NCI-H2196 (cell line): ENCODE measurements around the gene TSHZ3.

Source experiments
- DNase-seq: peaks from one replicate; lab custom pipeline; 2025; ENCODE audit not compliant: unreplicated experiment; lab: John Stamatoyannopoulos, UW

The TSHZ3 gene

DNA sequence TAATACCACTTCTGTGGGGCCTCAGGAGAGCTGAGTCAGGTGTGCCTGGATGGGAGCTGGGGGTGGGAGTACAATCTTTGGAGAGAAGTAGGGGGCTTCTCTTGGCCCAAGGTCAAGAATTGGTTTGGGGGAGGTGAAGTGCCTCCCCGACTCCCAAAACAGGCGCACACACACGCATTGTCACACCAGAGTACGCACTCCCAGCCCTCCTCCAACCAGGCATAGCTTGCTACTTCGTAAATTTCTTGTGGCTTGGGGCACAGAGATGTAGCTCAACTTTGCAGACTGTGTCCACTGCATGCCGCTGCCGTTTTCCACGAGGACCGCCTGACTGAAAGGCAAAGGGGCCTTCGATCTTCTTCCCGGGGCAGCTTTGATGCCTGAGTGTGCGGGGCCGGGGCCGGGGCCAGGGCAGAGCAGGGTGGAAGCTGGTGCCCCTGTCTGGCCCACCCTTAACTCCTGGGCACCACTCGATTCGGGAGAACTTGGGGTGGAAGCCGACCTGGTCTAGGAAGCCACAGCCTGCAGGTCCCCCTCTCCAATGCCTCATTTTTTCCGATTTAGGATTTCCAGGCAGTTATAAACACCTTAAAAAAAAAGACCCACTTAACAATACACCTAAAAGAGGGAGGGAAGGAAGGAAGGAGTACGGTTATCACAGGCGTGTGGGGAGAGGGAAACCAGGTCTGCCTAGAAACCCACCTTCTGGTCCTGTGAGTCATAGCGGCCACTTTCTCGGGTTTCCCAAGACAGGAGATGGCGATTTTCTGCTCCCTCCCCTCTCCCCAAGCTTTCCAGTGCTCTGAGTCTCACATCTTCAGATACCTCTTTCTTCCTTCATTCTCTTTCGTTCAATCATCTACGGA is 5.8 kb upstream of the TSHZ3 start:
- no peak for DNase-seq

DNA sequence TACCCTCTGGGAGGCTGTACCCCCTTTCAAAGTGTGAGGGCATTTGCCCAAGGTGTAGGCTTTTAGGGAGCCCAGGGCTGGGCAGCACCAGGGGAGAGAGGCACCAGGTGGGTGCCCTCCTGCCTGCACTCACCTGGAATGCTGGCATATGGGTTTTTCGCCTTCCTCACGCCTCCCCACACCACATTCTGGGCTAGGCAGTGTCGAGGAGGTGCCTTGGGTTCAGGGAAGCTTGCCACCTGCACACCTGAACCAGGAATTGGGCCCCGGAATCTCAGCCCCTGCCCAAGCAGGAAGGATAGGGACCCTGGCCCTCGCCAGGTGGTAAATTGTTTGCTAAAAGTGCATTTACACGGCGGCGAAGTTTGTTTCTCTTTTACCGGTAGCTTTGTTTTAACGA is 5.1 kb upstream of the TSHZ3 start:
- no peak for DNase-seq

DNA sequence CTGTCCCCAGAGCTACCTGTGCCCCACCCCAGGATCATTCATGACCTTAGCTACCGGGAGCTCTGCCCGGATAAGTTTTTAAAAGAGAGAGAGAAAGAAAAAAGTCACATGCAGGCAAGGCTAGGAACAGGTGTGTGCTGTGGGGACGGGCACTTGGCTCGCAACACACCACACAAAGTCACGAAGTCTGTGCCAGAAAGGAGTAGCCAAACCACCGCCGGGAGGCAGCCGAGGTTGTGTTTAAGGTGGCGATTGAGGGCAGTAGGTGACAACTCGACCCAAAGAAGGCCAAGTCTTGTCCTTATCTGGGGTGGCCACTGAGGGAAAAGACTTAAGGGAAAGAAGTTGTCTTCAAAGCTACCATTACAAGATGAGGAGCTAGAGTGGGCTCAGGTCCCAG is 4.6 kb upstream of the TSHZ3 start:
- no peak for DNase-seq

GRCh38 chr19:31352782-31353651 is 3.8 kb upstream of the TSHZ3 start:
- DNase-seq = no peak

- no peak for DNase-seq
Measured at GRCh38 chr19:31352296-31352781, 3.1 kb upstream of the TSHZ3 start.

GRCh38 chr19:31351855-31352195 is 2.6 kb upstream of the TSHZ3 start:
- no peak for DNase-seq

DNA sequence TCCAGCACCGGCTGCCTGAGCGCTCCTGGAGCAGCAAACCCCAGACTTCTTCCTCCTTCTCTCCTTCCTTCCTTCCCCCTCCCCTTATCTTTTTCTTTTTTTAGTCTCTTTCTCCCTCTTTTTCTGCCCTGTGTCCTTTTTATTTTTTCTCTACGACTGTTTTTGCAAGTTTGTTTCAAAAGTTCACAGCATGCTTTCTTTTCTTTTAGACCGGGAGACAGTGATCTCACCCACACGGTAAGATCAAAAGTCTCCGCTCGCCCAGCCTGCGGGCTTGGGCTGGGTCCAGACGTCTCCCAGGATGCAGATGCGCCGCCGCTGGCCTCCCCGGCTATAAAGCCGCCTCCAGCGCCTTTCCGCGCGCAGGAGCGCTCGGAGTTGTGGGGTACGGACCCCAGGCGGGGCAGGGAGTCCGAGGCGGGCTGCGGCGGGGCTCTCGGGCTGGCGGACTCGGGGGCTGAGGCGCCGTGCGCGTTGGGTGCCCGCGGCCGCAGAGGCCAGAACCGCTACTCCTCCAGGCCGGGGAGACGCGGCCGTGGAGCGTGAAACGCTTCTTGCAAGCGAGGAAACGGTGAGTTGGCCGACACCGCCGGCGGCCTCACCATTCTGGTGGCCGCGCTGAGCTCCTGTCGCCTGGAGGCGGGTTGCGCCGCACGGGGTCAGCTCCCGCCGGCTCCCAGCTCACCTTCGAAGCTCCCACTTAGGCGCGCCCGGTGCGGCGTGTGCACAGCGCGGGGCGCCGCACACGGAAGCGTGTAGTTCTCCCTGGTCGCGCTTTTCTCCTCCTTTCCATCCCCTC is 2.0 kb upstream of the TSHZ3 start:
- DNase-seq = no peak

DNA sequence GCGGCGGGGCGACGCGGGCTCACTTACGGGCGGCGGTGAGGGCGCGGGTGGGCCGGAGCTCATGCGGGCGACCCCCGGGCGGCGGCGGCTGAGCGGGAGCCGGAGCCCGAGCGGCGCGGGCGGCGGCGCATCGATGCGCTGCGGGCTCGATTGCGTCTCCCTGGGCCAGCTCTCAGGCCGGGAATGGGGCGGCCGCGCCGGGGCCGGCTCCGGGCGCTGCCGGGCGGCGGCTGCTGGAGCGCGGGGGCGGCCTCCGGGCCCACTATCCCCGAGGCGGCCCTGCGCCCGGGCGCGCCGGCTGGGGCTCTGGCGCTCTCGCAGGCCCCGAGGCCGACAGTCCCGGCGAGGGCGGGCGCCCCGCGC is 1.4 kb upstream of the TSHZ3 start:
- DNase-seq = no peak

- DNase-seq = no peak
Measured at GRCh38 chr19:31350033-31350692, 927 bp upstream of the TSHZ3 start.

DNA sequence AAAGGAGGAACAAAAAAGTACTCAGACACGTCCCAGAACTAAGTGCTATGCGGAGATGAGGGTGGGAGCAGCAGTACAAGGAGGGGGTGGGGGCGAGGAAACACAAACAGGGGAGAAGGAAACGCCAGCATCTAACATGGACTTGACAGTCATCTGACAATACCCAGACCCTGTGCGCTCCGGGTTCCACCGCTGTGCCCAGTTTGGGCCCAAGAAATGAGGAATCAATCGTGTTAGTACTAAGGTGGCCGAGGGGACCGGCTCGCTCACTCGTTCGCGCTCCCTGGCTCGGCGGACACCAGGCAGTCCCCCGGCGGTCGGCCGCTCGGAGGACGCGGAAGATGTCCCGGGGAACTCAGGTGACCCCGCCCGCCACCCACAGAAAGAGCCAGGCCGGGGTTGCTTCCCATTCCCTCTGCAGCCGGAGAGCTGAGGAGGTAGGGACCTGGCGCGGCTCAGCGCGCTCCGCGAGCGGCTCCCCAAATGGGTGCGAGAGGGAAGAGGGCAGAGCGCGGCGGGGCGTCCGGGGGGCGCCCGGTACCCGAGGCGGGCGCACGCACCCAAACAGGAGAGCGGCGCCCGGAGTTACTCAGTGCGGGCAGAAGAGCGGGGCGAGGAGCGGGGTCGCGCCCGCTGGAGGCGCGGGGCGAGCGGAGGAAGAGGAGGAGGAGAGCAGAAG is 616 bp downstream of the TSHZ3 start:
- DNase-seq = no peak

DNA sequence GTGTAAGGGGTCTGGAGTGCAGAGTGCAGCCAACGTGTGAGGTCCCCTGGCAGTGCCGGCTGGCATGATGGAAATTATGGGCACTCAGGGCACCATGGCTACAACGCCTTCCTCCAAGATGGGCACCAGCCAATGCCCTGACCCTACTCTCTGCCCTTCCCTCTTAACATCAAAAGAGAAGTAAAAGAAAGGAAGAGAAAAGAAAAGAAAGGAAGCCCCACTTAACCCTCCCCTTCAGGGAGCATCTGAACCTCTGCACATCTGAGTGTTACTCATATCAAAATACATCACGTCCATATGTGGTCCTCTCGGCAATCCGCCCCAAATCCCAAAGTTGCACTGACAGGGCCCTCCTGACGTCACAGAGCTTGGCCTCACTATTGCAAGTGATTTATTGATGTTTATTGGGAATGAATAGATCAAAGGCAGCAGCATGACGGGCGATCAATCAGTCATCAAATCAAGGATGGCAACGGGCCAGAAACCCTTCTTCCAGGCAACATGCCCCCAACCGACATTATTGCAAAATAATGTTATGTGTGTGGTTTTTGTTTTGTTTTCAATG is 1.3 kb downstream of the TSHZ3 start:
- DNase-seq = no peak

DNA sequence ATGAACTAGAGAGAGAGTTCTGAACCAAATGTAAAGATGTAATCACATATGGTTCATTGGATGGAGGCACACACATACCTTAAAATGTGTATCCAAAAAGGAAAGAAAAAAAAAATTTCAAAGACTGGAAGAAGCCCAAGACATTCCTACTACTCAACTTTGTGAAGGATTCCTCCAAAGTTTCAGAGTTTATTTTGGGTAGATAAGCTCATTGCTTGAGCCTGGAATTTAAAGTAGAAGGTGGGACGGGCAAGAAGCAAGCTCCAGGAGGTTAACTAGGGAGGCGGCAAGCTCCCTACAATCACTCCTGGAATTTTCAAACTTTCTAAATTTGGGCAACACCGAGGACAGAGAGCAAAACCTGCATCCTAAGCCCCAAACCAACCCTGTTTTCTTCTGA is 1.9 kb downstream of the TSHZ3 start:
- no peak for DNase-seq

DNA sequence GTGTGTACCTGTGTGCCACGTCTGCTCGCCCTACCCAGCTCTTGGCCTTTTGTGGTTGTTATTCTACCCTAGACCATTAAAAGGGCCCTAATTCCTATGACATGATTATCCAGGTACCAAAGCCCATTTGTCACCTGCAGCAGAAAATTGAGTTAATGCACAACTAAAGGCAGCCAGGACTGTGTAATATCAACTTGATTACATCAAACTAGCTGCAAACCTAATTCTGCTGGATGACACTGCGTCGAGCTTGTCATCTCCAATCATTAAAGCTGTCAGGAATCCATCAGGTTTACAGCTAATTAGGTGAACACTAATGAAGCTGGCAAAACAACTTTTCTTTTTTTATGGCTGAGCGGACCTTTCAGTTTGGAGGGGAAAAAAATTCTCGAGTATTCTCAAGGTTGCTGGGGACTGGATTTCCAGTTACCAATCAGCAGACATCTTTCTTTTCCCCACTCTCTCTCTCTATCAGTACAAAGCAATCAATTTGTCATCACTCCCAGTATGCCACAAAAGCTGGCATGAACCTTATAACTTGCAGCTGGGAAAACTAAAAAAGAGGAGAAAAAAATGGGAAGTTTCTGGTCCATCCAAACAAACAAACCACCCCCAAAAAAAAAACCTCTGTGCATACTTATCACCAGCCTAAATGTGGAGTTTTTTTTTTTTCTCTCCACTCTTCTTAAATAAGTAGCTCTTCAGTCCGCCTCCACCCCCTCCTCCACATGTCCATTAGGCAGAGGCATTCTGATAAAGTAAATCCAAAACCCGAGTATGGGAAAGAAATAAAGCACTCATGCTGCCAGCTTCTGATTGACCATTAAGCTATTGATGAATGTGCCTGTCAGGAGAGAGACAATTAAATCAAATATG is 2.8 kb downstream of the TSHZ3 start:
- DNase-seq = no peak

DNA sequence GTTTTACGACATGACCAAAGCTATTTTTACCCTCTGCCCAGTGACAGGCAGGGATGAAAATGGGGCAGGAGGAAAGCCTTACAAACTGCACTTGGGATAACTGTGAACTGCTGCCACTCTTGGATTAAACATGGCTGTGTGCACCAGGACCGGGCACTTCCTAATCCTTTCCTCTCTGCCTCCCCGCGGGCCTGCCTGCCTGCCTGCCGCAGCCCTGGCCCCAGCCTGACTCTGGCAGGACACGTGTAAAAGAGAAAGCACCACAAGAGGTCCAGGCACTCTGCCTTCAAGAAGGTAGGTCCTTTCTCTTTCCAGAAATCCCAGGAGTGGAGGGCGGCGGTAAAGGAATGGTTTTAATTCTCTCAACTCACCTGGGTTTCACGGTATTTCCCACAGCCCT is 4.8 kb downstream of the TSHZ3 start:
- DNase-seq = no peak

DNA sequence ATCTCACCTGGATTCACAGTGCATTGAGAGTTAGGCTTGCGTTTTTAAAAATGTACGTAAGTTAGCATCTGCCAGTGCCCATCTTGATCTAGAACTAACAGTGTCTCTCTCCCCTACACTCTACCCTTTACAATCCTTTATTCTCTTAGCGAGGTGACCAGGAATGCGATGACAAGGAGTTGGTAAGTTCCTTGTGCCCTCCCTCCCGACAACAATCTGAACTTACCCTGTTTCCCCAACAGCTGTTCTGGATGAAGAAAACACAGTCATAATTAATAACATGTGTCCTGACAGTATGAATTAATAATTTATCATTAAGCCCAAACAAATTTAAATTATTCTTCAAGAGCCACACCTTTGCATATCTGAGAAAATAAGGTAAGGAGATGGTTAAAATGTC is 6.3 kb downstream of the TSHZ3 start:
- no peak for DNase-seq

GRCh38 chr19:31340042-31341025 is 8.9 kb downstream of the TSHZ3 start:
- no peak for DNase-seq

- DNase-seq = no peak
Measured at GRCh38 chr19:31339411-31339810, 9.8 kb downstream of the TSHZ3 start.
